HG03439 (cell line): Measurements from ENCODE around the gene HAPSTR1.

Experiments
- ATAC-seq: cut with Tn5 transposase; IDR thresholded peaks from one replicate; pipeline ENCODE4 v1.9.1; 2021; ENCODE audit warnings: mild to moderate bottlenecking, moderate library complexity; ENCODE audit not compliant: unreplicated experiment

HAPSTR1 gene

GRCh38 chr16:9119795-9120194 is 28.4 kb downstream of the HAPSTR1 start:
- ATAC-seq, result no peak

- no peak for ATAC-seq
Measured at GRCh38 chr16:9122342-9122741, 30.9 kb downstream of the HAPSTR1 start.

DNA sequence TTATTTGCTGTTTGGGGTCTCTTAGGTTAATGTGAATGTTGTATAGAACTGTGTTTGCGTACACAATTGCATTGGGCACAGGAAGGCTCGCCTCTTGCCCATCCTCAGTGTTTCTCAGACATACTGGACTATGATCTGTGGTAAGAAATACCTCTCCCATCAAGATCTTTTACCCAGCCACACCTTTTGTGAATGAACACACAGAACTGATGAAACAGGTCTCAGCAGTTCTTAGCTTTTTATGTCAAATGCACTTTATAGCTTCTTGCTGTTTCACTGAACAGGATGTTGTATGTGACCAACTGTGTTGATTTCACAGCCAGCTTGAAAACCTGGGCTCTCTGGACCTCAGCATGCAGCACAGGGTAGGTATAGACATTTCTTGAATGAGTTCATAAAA is 31.5 kb downstream of the HAPSTR1 start:
- no peak for ATAC-seq

DNA sequence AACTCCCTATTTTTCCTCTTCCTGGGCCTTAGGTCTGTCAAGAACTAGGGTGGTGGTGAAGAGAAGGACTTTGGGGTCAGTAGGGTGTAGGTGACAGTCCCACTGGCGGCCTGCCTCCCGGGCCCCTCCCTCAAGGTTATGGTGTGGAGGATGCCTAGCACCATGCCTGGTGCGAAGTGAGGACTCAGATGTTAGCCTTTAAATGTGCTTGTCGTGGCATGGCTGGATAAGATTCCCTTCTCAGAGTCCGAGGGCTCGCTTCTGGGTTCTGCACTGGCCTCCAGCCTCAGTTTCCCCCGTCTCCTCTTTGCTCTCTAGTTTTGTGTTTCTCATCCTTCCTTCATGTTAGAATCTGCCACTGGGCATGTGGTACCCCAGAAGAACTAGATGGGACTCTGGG is 32.0 kb downstream of the HAPSTR1 start:
- no peak for ATAC-seq

DNA sequence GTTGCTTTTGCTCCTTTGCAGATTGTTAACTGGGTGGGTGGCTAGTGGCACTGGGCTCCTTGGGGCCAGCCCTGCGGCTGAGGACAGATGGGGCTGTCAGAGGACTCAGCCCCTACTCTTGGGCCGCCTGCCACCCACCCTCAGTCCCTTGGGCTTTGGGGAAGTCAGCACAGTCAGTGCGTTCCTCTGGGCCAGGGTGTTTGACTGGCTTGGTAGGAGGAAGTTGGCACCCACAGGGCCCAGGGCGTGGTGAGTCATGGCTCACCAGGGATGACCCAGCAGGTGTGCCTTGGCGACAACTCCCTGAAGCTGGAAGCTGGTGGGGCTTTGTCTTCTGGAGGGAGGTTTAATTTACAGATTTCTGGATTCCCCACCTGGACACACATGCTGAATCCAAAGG is 32.4 kb downstream of the HAPSTR1 start:
- ATAC-seq, result no peak

GRCh38 chr16:9124444-9124843 is 33.0 kb downstream of the HAPSTR1 start:
- ATAC-seq, result no peak

DNA sequence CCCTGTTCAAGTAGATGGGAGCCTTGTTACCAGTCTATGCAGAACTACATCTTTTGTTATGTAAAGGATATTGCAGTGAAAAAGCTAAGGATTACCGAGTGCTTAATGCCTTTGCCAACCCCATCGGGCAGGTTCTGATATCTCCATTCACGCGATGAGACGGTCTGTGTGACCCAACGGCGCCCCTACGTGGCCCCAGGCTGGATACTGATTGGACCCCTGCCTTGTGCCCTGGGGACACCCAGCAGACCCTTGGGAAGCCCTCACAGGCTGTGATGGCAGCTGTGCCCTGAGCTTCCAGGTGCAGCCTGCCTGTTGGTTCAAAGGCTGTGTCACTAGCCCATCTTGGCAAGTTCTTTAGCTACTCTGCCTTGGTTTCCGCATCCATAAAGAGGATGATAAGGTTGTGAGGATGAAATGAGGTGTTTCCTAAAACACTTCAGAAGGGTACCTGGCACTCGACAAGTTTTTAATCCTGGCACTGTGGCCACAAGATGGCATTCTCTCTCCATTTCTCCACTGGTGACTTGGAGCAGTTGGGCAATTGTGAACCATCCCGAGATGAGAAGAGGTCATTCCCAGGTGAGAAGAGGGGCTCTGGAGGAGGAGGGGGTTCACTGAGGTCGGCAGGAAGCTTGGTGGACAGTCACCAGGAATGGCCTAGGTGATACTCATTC is 33.6 kb downstream of the HAPSTR1 start:
- no peak for ATAC-seq

DNA sequence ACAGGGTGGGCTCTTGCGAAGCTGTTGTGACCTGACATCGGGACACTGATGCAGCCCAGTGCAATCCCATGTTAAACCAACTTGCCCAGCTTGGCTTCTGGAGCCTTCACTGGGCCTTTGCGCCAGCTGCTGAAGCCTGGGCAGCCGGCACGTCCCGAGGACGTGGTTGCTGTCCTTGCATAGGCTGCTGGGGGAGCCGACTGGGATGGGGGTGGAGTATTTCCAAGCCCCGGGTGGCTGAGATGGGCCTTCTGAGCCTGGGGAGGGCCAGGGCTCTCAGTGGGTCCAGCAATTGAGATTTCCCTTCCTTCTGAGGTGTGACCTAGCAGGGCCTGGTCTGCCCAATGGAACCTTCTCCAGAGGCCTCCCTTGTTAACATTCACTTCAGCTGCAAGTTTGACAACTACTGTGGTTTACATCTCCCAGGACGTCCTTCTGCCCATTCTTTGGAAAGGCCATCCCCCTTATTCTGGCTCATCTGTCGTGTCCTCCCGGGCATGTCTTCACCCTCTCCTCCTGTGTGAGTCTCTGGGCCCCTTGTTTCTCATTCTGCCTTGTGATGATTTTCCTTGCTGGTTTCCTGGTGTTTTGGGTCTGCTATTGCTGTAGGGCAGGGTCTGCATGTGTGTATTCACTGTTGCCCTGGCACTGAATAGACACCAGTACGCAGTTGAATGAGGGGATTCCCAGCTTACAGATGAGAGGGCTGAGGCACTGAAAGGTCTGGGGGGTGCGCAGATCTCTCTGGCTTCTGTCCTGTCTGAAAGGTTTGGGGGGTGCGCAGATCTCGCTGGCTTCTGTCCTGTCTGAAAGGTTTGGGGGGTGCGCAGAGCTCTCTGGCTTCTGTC is 34.4 kb downstream of the HAPSTR1 start:
- no peak for ATAC-seq

DNA sequence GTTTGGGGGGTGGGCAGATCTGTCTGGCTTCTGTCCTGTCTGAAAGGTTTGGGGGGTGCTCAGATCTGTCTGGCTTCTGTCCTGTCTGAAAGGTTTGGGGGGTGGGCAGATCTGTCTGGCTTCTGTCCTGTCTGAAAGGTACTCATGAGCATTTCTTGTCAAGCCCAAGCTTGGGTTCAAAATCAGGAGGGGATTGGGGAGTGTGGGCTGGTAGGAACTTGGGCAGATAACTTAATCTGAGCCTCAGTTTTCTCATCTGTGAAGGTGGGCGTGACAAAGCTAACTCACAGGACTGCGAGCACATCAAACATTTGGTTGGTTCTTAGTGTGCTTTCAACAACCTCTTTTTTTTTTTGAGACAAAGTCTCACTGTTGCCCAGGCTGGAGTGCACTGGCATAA is 35.2 kb downstream of the HAPSTR1 start:
- no peak for ATAC-seq

GRCh38 chr16:9128346-9129342 is 37.2 kb downstream of the HAPSTR1 start:
- no peak for ATAC-seq

DNA sequence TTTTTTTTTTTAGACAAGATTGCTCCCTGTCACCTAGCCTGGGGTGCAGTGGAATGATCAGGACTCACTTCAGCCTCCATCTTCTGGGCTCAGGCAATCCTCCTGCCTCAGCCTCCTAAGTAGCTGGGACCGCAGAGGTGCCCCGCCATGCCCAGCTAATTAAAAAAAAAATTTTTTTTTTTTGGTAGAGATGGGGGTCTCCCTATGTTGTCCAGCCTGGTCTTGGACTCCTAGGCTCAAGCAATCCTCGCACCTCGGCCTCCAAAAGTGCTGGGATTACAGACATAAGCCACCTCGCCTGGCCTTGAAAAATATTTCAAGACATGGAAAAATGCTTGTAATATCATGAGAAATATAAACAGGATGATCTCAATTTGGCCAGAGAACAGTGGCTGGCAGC is 42.9 kb downstream of the HAPSTR1 start:
- no peak for ATAC-seq

GRCh38 chr16:9134739-9135138 is 43.3 kb downstream of the HAPSTR1 start:
- ATAC-seq, result peak; percentile 47

DNA sequence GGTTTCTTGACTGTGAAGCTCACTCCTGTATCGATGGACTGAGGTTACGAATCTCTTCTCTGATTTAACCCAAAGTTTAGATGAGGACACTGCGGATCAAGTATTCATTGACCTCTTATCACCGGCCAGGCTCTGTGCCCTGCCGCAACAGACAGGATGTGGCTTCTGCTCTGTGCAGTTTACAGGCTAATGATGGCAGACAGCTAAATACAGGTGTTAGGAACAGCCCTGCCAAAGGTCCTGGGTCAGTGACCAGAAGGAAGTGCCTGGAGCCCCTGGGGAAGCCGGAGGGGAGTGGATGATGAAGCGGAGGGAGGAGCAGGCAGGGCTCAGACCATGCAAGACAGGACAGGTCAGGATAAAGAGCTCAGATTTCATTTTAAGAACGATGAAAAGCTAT is 44.4 kb downstream of the HAPSTR1 start:
- ATAC-seq, result no peak

- ATAC-seq, result no peak
Measured at GRCh38 chr16:9136596-9136995, 45.2 kb downstream of the HAPSTR1 start.

GRCh38 chr16:9138021-9138680 is 46.7 kb downstream of the HAPSTR1 start:
- no peak for ATAC-seq

GRCh38 chr16:9138731-9139501 is 47.5 kb downstream of the HAPSTR1 start:
- peak; percentile 51 for ATAC-seq

DNA sequence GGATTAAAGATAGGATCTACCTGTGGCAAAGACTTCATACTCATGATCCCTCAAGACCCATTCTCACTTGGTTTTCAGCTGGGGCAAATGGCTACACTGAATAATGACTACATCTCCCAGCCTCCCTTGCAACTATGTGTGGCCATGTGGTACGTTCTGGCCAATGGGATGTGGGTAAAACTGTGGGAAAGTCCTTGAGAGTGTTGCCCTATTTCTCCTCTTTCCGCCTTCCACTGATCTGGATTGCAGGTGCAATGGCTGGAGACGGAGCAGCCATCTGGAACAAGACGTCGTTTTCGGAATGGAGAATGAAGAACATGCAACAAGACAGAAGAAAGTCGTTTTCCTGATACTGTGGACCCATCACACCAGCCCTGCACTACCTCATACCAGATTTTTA is 48.5 kb downstream of the HAPSTR1 start:
- no peak for ATAC-seq
